ENCODE results near the gene DCST2. TPM values are rescaled to one million over a fixed set of nuclear protein-coding genes. Genes with fewer than 3 reads are reported as not detected.
A peak's percentile ranks its signal among the peaks of the same experiment; 100 is the strongest.

The DCST2 gene
- total and polyA plus RNA-seq, 11 donors: 0.14 to 0.65 (median 0.35) TPM; not detected in 1

- H3K27ac ChIP-seq: peak overlapping the region; percentile 89 to 99 (median 99)
- no peak for TF ChIP-seq CTCF (IDR thresholded peaks at IDR 0.05)
- no peak for TF ChIP-seq POLR2A (IDR thresholded peaks at IDR 0.05)
- no peaks in the 10 kb centered on the region for H3K9me3 ChIP-seq
- no peak for ATAC-seq
- peak in 2 of 5 donors; percentile 40 to 71 for DNase-seq
- H3K4me3 ChIP-seq: peak overlapping the region in 11 of 12 donors; percentile 28 to 84 (median 54)
- peaks cover 22 to 73% (median 54%) of the 10 kb centered on the region in 12 donors for H3K4me1 ChIP-seq
- no peaks in the 10 kb centered on the region for H3K27me3 ChIP-seq
- peaks cover 0 to 47% (median 35%) of the 10 kb centered on the region in 9 donors for H3K36me3 ChIP-seq
- WGBS, 4 donors: 26 to 44% (median 33%) methylated on average over 17 to 22 of the region's 22 CpGs
- intact Hi-C loops (cut with DNase I): loop anchor here in 8 of 10 donors (2.0 to 10.0 kb wide), 9 partner anchors 31 to 115 kb away; partner anchors contain the start of genes ADAM15 (in 1 of the 8), EFNA4 (in 1 of the 8) and PMVK (in 1 of the 8)
These were observed 63.6 kb downstream of the DCST2 start for GRCh38 chr1:154969860-154970452.

DNA sequence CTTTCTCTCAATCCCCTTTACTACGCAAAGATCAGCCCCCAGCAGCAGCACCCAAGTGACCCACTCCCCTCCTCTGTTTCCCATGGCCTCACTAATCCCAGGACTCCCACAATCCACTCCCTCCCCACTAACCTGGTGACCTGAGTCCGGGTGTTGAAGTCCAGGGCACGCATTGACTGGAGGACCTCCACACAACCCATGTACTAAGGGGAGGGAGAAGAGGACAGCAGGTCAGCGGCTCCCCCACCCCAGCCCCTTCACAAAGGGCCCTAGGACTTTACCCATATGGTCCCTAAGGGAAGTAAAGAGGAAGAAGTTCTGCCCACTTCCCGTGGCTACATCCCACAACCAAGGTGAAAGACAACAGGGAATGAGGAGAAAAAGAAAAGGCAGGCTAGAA is 64.3 kb downstream of the DCST2 start:
- Histone ChIP-seq H3K4me1 (peaks cover 22 to 73% (median 54%) of the 10 kb centered on the region in 12 donors), H3K27ac (peak overlapping the region in 10 of 12 donors; percentile 97 to 99 (median 99)), H3K27me3 (no peaks in the 10 kb centered on the region), H3K4me3 (peak overlapping the region in 9 of 12 donors; percentile 45 to 84 (median 62)), H3K36me3 (peaks cover 0 to 54% (median 42%) of the 10 kb centered on the region in 9 donors), H3K9me3 (no peaks in the 10 kb centered on the region)
- intact Hi-C loops (cut with DNase I): loop anchor here in 6 of 10 donors (5.0 to 10.0 kb wide), 6 partner anchors 43 to 116 kb away; partner anchors contain the start of gene EFNA4 (in 1 of the 6)
- 51 to 61% (median 56%) methylated on average over 5 of the region's 5 CpGs for WGBS, 4 donors
- DNase-seq (peak in 2 of 5 donors; percentile 10 to 11), ATAC-seq (no peak)
- TF ChIP-seq POLR2A (IDR thresholded peaks at IDR 0.05): no peak
- no peak for TF ChIP-seq CTCF (IDR thresholded peaks at IDR 0.05)

DNA sequence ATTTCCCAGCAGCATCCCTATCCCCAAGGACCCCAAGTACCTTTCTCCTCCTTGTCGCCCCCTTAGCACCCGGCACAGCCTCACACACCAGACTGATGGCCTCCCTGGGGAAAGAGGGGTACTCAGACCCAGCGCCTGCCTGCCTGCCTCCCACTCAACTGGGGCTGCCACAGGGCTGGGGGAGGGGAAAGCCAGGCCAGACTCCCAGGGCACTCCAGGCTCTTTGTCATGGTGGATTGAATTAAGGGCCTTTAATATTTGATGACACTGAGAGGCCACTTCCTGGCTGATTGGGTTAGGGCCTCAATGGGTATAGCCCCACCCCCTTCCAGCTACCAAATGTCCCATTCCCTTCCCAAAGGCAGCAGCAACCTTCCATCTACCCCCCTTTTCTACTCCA is 64.8 kb downstream of the DCST2 start:
- Histone ChIP-seq H3K27me3 (no peaks in the 10 kb centered on the region), H3K9me3 (no peaks in the 10 kb centered on the region), H3K4me1 (peaks cover 22 to 73% (median 54%) of the 10 kb centered on the region in 12 donors), H3K36me3 (peaks cover 0 to 60% (median 47%) of the 10 kb centered on the region in 9 donors), H3K27ac (peak overlapping the region in 10 of 12 donors; percentile 97 to 99 (median 99)), H3K4me3 (peak overlapping the region in 4 of 12 donors; percentile 54 to 80 (median 74))
- intact Hi-C loops (cut with DNase I): loop anchor here in 6 of 10 donors (5.0 to 10.0 kb wide), 6 partner anchors 44 to 116 kb away; partner anchors contain the start of gene EFNA4 (in 1 of the 6)
- no peak for ATAC-seq
- DNase-seq: peak in 2 of 5 donors; percentile 24 to 49
- 82 to 94% (median 89%) methylated on average over 2 to 3 of the region's 3 CpGs for WGBS, 4 donors
- no peak for TF ChIP-seq POLR2A (IDR thresholded peaks at IDR 0.05)
- TF ChIP-seq CTCF (IDR thresholded peaks at IDR 0.05): no peak

Small RNAs within 50 kb of the gene (microRNA-seq; reads per million reads assigned to microRNA genes)
- 0 reads per million in 4 donors for gene MIR4258

Other genes starting within 250 kb of the DCST2 start
- 1 to 10 TPM; 1.0 to 4.6 (median 3.0) TPM for gene KCNN3, start 163.5 kb downstream of the DCST2 start, total RNA-seq
- under 1 TPM; 0.42 to 0.88 TPM for gene KCNN3, start 163.5 kb downstream of the DCST2 start, polyA plus RNA-seq
- gene PMVK, start 97.1 kb downstream of the DCST2 start, total RNA-seq: 10 to 100 TPM; 12.8 to 50.8 (median 37.5) TPM
- 10 to 100 TPM; 47.1 to 52.1 TPM for gene PMVK, start 97.1 kb downstream of the DCST2 start, polyA plus RNA-seq
- gene PBXIP1, start 77.7 kb downstream of the DCST2 start, total RNA-seq: 10 to 100 TPM; 38.2 to 70.4 (median 51.7) TPM
- gene PBXIP1, start 77.7 kb downstream of the DCST2 start, polyA plus RNA-seq: 10 to 100 TPM; 36.9 to 38.2 TPM
- gene PYGO2, start 72.0 kb downstream of the DCST2 start, total RNA-seq: 10 to 100 TPM; 10.7 to 19.2 (median 16.3) TPM
- 10 to 100 TPM in 1 of 2 donors, 1 to 10 TPM in 1; 9.7 to 18.0 TPM for gene PYGO2, start 72.0 kb downstream of the DCST2 start, polyA plus RNA-seq
- 100 to 1,000 TPM in 1 of 9 donors, 10 to 100 TPM in 8; 38.8 to 115 (median 62.4) TPM for gene SHC1, start 63.0 kb downstream of the DCST2 start, total RNA-seq
- 10 to 100 TPM; 23.6 to 93.7 TPM for gene SHC1, start 63.0 kb downstream of the DCST2 start, polyA plus RNA-seq
- 10 to 100 TPM; 11.0 to 30.0 (median 16.7) TPM for gene CKS1B, start 59.1 kb downstream of the DCST2 start, total RNA-seq
- gene CKS1B, start 59.1 kb downstream of the DCST2 start, polyA plus RNA-seq: 10 to 100 TPM in 1 of 2 donors, 1 to 10 TPM in 1; 6.8 to 48.9 TPM
- gene FLAD1, start 50.4 kb downstream of the DCST2 start, total RNA-seq: 10 to 100 TPM; 19.4 to 35.0 (median 27.4) TPM
- 10 to 100 TPM; 22.3 to 50.7 TPM for gene FLAD1, start 50.4 kb downstream of the DCST2 start, polyA plus RNA-seq
- not detected for gene LENEP, start 40.2 kb downstream of the DCST2 start, total RNA-seq
- not detected for gene LENEP, start 40.2 kb downstream of the DCST2 start, polyA plus RNA-seq
- 10 to 100 TPM; 29.5 to 80.0 (median 46.6) TPM for gene ZBTB7B, start 31.0 kb downstream of the DCST2 start, total RNA-seq
- 100 to 1,000 TPM in 1 of 2 donors, 10 to 100 TPM in 1; 39.2 to 103 TPM for gene ZBTB7B, start 31.0 kb downstream of the DCST2 start, polyA plus RNA-seq
- gene DCST1, start within 50 bp of the DCST2 start, total RNA-seq: not detected
- gene DCST1, start within 50 bp of the DCST2 start, polyA plus RNA-seq: not detected
- 100 to 1,000 TPM in 3 of 9 donors, 10 to 100 TPM in 6; 55.8 to 199 (median 67.5) TPM for gene ADAM15, start 17.5 kb upstream of the DCST2 start, total RNA-seq
- gene ADAM15, start 17.5 kb upstream of the DCST2 start, polyA plus RNA-seq: 100 to 1,000 TPM; 112 to 113 TPM
- 1 to 10 TPM; 1.1 to 3.3 (median 2.2) TPM for gene EFNA4, start 30.0 kb upstream of the DCST2 start, total RNA-seq
- gene EFNA4, start 30.0 kb upstream of the DCST2 start, polyA plus RNA-seq: 1 to 10 TPM; 2.0 to 4.8 TPM
- gene EFNA3, start 45.1 kb upstream of the DCST2 start, total RNA-seq: 1 to 10 TPM in 2 of 9 donors, under 1 TPM in 7; 0.20 to 2.4 (median 0.61) TPM
- gene EFNA3, start 45.1 kb upstream of the DCST2 start, polyA plus RNA-seq: 1 to 10 TPM in 1 of 2 donors, under 1 TPM in 1; 0.61 to 1.9 TPM
- gene EFNA1, start 94.1 kb upstream of the DCST2 start, total RNA-seq: 10 to 100 TPM; 22.8 to 51.8 (median 37.2) TPM
- 100 to 1,000 TPM in 1 of 2 donors, 10 to 100 TPM in 1; 31.6 to 103 TPM for gene EFNA1, start 94.1 kb upstream of the DCST2 start, polyA plus RNA-seq
- gene SLC50A1, start 102.1 kb upstream of the DCST2 start, total RNA-seq: 10 to 100 TPM in 4 of 9 donors, 1 to 10 TPM in 5; 5.4 to 21.7 (median 9.7) TPM
- gene SLC50A1, start 102.1 kb upstream of the DCST2 start, polyA plus RNA-seq: 10 to 100 TPM; 15.7 to 36.0 TPM
- gene DPM3, start 106.8 kb upstream of the DCST2 start, total RNA-seq: 10 to 100 TPM; 46.1 to 70.7 (median 54.4) TPM
- gene DPM3, start 106.8 kb upstream of the DCST2 start, polyA plus RNA-seq: 100 to 1,000 TPM in 1 of 2 donors, 10 to 100 TPM in 1; 75.4 to 216 TPM
- 100 to 1,000 TPM; 106 to 199 (median 123) TPM for gene KRTCAP2, start 139.5 kb upstream of the DCST2 start, total RNA-seq
- gene KRTCAP2, start 139.5 kb upstream of the DCST2 start, polyA plus RNA-seq: 100 to 1,000 TPM; 220 to 283 TPM
- gene TRIM46, start 140.1 kb upstream of the DCST2 start, total RNA-seq: under 1 TPM in 5 of 9 donors, not detected in 4; 0.08 to 0.41 (median 0.12) TPM
- gene TRIM46, start 140.1 kb upstream of the DCST2 start, polyA plus RNA-seq: under 1 TPM in 1 of 2 donors, not detected in 1; 0.04 TPM
- 10 to 100 TPM in 2 of 9 donors, 1 to 10 TPM in 7; 3.0 to 22.2 (median 5.5) TPM for gene THBS3, start 174.1 kb upstream of the DCST2 start, total RNA-seq
- 1 to 10 TPM; 2.7 to 6.8 TPM for gene THBS3, start 174.1 kb upstream of the DCST2 start, polyA plus RNA-seq
- gene MTX1, start 174.9 kb upstream of the DCST2 start, total RNA-seq: 10 to 100 TPM; 14.1 to 32.2 (median 19.3) TPM
- gene MTX1, start 174.9 kb upstream of the DCST2 start, polyA plus RNA-seq: 10 to 100 TPM; 28.1 to 37.1 TPM
- gene ENTREP3, start 221.7 kb upstream of the DCST2 start, total RNA-seq: 10 to 100 TPM; 10.5 to 24.4 (median 12.8) TPM
- gene ENTREP3, start 221.7 kb upstream of the DCST2 start, polyA plus RNA-seq: 10 to 100 TPM in 1 of 2 donors, 1 to 10 TPM in 1; 5.1 to 21.6 TPM
- gene SCAMP3, start 228.6 kb upstream of the DCST2 start, total RNA-seq: 10 to 100 TPM; 51.2 to 92.8 (median 65.8) TPM
- 100 to 1,000 TPM in 1 of 2 donors, 10 to 100 TPM in 1; 53.3 to 123 TPM for gene SCAMP3, start 228.6 kb upstream of the DCST2 start, polyA plus RNA-seq
- 10 to 100 TPM in 8 of 9 donors, 1 to 10 TPM in 1; 9.6 to 26.1 (median 17.2) TPM for gene CLK2, start 239.7 kb upstream of the DCST2 start, total RNA-seq
- 10 to 100 TPM; 15.9 to 22.8 TPM for gene CLK2, start 239.7 kb upstream of the DCST2 start, polyA plus RNA-seq
- 1 to 10 TPM in 4 of 9 donors, under 1 TPM in 5; 0.49 to 1.7 (median 0.99) TPM for gene HCN3, start 243.7 kb upstream of the DCST2 start, total RNA-seq
- 1 to 10 TPM; 1.2 to 1.4 TPM for gene HCN3, start 243.7 kb upstream of the DCST2 start, polyA plus RNA-seq

Measured in heart left ventricle (tissue), 16 donors.